Prostate gland (tissue), 2 donors: Measurements from ENCODE around the gene SLC35D2. TPM values are rescaled to one million over a fixed set of nuclear protein-coding genes. Genes with fewer than 3 reads are reported as not detected.
A peak's percentile ranks its signal among the peaks of the same experiment; 100 is the strongest.

Source experiments
- DNase-seq: peaks from one replicate; pipeline ENCODE4 v3.0.0-alpha.2; 2019; ENCODE audit warnings: low spot score
- H3K27ac ChIP-seq, 2 donors: fragments of 200-600 bp; sonication (generic); 2 replicates each; pipeline ENCODE4 v1.5.1; 2017 to 2019
- H3K27me3 ChIP-seq: fragments of 200-600 bp; sonication (generic); replicated peaks from 2 replicates; pipeline ENCODE4 v1.5.1; 2019; ENCODE audit not compliant: insufficient read depth
- H3K36me3 ChIP-seq, 2 donors: fragments of 200-600 bp; sonication (generic); 1 replicate in 1 of 2; 2 replicates in 1 of 2; pipeline versions ENCODE4 v1.5.1 to v1.8.1; 2017 to 2019
- H3K4me1 ChIP-seq: fragments of 200-600 bp; sonication (generic); replicated peaks from 2 replicates; pipeline ENCODE4 v1.5.1; 2019
- H3K4me3 ChIP-seq, 2 donors: fragments of 200-600 bp; sonication (generic); 2 replicates each; pipeline ENCODE4 v1.5.1; 2017 to 2019
- H3K9me3 ChIP-seq: fragments of 200-600 bp; sonication (generic); 2 replicates; pipeline ENCODE4 v1.5.1; 2017
- CTCF ChIP-seq, 4 experiments: fragments of 200-600 bp in 2 of 4; fragments of 450-650 bp in 2 of 4; sonication (generic) in 2 of 4; IDR thresholded peaks; 1 replicate in 3 of 4; 2 replicates in 1 of 4; pipeline ENCODE4 v1.5.1; 2016 to 2019; ENCODE audit warnings: antibody characterized with exemption in 4 of 4, mild to moderate bottlenecking in 2 of 4, moderate library complexity in 2 of 4
- POLR2A ChIP-seq: fragments of 450-650 bp; IDR thresholded peaks from one replicate; pipeline ENCODE4 v1.6.1; 2016; ENCODE audit warnings: antibody characterized with exemption, mild to moderate bottlenecking
- POLR2AphosphoS5 ChIP-seq: sonication (generic); formaldehyde crosslinking; IDR thresholded peaks from one replicate; pipeline ENCODE4 v1.6.1; 2017; ENCODE audit warnings: antibody characterized with exemption
- WGBS: methylation state at CpG from one replicate; pipeline ENCODE4 v1.1.5; 2018; 5-methylcytosine and 5-hydroxymethylcytosine counted together
- intact Hi-C: fragments of 100-400 bp; cut with DNase I; formaldehyde crosslinking; loops from one replicate; pipeline ENCODE4 v1.14.2; 2022
- total RNA-seq, 2 donors: library from RNA; depleted of rRNA; stranded (reverse); fragments of >200 nt; gene quantifications; one replicate each; pipeline ENCODE4 v1.1.0, GENCODE V29; 2016

The SLC35D2 gene
- total RNA-seq, 2 donors from 2014 or later = 27.4 to 29.7 TPM

- intact Hi-C loops = no loop called here
Observed at GRCh38 chr9:96305171-96305570, 78.3 kb downstream of the SLC35D2 start.

GRCh38 chr9:96304230-96304629 lies 79.3 kb downstream of the SLC35D2 start:
- Histone ChIP-seq H3K27ac (no peak overlapping the region), H3K9me3 (no peaks in the 10 kb centered on the region), H3K4me1 (no peaks in the 10 kb centered on the region), H3K4me3 (no peak overlapping the region), H3K27me3 (no peaks in the 10 kb centered on the region), H3K36me3 (no peaks in the 10 kb centered on the region)
- DNase-seq = no peak
- TF ChIP-seq CTCF (IDR thresholded peaks at IDR 0.05) (no peak), POLR2A (no peak), POLR2AphosphoS5 (no peak)
- intact Hi-C loops = no loop called here

More at GRCh38 chr9:96305171-96305570, 78.3 kb downstream of the SLC35D2 start:
- no peak overlapping the region for H3K4me3 ChIP-seq
- TF ChIP-seq POLR2AphosphoS5 = no peak
- no peak for TF ChIP-seq CTCF (IDR thresholded peaks at IDR 0.05)
- no peak for TF ChIP-seq POLR2A
- no peaks in the 10 kb centered on the region for H3K4me1 ChIP-seq
- H3K27ac ChIP-seq = no peak overlapping the region
- no peak for DNase-seq
- H3K36me3 ChIP-seq = no peaks in the 10 kb centered on the region
- H3K9me3 ChIP-seq = no peaks in the 10 kb centered on the region
- no peaks in the 10 kb centered on the region for H3K27me3 ChIP-seq
- WGBS = 46% methylated on average over 4 of the region's 4 CpGs

- no peak for DNase-seq
- WGBS = 70% methylated on average over 6 of the region's 6 CpGs
- H3K36me3 ChIP-seq = no peaks in the 10 kb centered on the region
- no peaks in the 10 kb centered on the region for H3K27me3 ChIP-seq
- H3K4me1 ChIP-seq = no peaks in the 10 kb centered on the region
- no peak within 1 kb of the TSS for H3K4me3 ChIP-seq
- intact Hi-C loops = no loop called here
- no peak within 1 kb of the TSS for H3K27ac ChIP-seq
- no peak for TF ChIP-seq POLR2A
- no peak for TF ChIP-seq CTCF (IDR thresholded peaks at IDR 0.05)
- TF ChIP-seq POLR2AphosphoS5 = no peak
- H3K9me3 ChIP-seq = no peaks in the 10 kb centered on the region
Observed at GRCh38 chr9:96302021-96302420, 81.5 kb downstream of the SLC35D2 start, which contains the start of gene HSD17B3. Gene HSD17B3 (minus strand): TSS chr9:96302176. CDS start chr9:96302104, 72 bp downstream.

- H3K27ac ChIP-seq = no peak overlapping the region
- intact Hi-C loops = no loop called here
- TF ChIP-seq POLR2A (no peak), POLR2AphosphoS5 (peak; percentile 25)
- DNase-seq = no peak
- no peaks in the 10 kb centered on the region for H3K4me1 ChIP-seq
- WGBS = 18% methylated on average over 4 of the region's 4 CpGs
- no peak overlapping the region for H3K4me3 ChIP-seq
- H3K36me3 ChIP-seq = no peaks in the 10 kb centered on the region
- no peaks in the 10 kb centered on the region for H3K9me3 ChIP-seq
- H3K27me3 ChIP-seq = no peaks in the 10 kb centered on the region
Observed at GRCh38 chr9:96299823-96300222, 83.7 kb downstream of the SLC35D2 start.

GRCh38 chr9:96294159-96294545 lies 89.4 kb downstream of the SLC35D2 start:
- no peaks in the 10 kb centered on the region for H3K4me1 ChIP-seq
- no peak overlapping the region for H3K4me3 ChIP-seq
- H3K9me3 ChIP-seq = no peaks in the 10 kb centered on the region
- no peak overlapping the region for H3K27ac ChIP-seq
- TF ChIP-seq POLR2A (no peak), CTCF (IDR thresholded peaks at IDR 0.05) (no peak), POLR2AphosphoS5 (no peak)
- no peaks in the 10 kb centered on the region for H3K36me3 ChIP-seq
- no peaks in the 10 kb centered on the region for H3K27me3 ChIP-seq
- WGBS = 90% methylated on average over 3 of the region's 3 CpGs
- DNase-seq = no peak
- intact Hi-C loops = no loop called here
